GM12878 (cell line): ENCODE measurements around the gene TUBA1B. TPM values are rescaled to one million over a fixed set of nuclear protein-coding genes. Genes with fewer than 3 reads are reported as not detected.

Source experiments
- ATAC-seq: fragments of 200-7000 bp; cut with Tn5 transposase; 3 replicates; pipeline ENCODE4 v1.9.1; 2020; ENCODE audit warnings: mild to moderate bottlenecking, moderate library complexity
- BruUV-seq: library from RNA; stranded (reverse); fragments of 400-500 nt; replicated peaks from 2 replicates; lab custom pipeline; 2021; lab: Mats Ljungman, UMichigan
- CTCF ChIA-PET: fragments of 300-600 bp; sonication (Branson Sonifier 250); formaldehyde crosslinking; extraction: SDS; loops from one replicate; lab custom pipeline; 2021; ENCODE audit warnings: inconsistent platforms; lab: Yijun Ruan, JAX
- POLR2A ChIA-PET: fragments of 350-600 bp; formaldehyde crosslinking; extraction: SDS; loops from one replicate; lab custom pipeline; 2021; ENCODE audit warnings: inconsistent platforms; lab: Charles Lee
- RAD21 ChIA-PET: fragments of 300-600 bp; sonication (Branson Sonifier 250); formaldehyde crosslinking; loops from one replicate; lab custom pipeline; 2023; ENCODE audit warnings: antibody characterized with exemption; ENCODE audit not compliant: unreplicated experiment; lab: Charles Lee
- SMC1A ChIA-PET: fragments of 300-600 bp; sonication (Branson Sonifier 250); formaldehyde crosslinking; loops from one replicate; lab custom pipeline; 2023; ENCODE audit not compliant: unreplicated experiment, uncharacterized antibody; lab: Charles Lee
- DNase-seq: peaks from one replicate; pipeline ENCODE4 v3.0.0-alpha.2; 2011; ENCODE audit warnings: low read depth, low spot score
- FAIRE-seq: peaks from 3 replicates; lab custom pipeline; 2011; peaks lifted over from hg19 to GRCh38; lab: Jason Lieb, UNC
- H2AFZ ChIP-seq: 2 replicates; pipeline ENCODE4 v1.6.0; 2011; ENCODE audit warnings: low read depth, low read length, control low read depth; ENCODE audit not compliant: control insufficient read depth
- H3K27ac ChIP-seq: 2 replicates; pipeline ENCODE4 v1.5.1; 2011; ENCODE audit warnings: control low read depth; ENCODE audit not compliant: control insufficient read depth, insufficient read depth
- H3K27me3 ChIP-seq, 2 experiments: replicated peaks in 1 of 2; 2 replicates each; pipeline versions ENCODE4 v1.6.0 to v1.6.1; 2011; ENCODE audit warnings: low read length in 1 of 2; ENCODE audit not compliant: control insufficient read depth in 2 of 2, insufficient read depth in 2 of 2
- H3K36me3 ChIP-seq, 2 experiments: 2 replicates each; pipeline ENCODE4 v1.5.1; 2011; ENCODE audit warnings: low read length in 1 of 2; ENCODE audit not compliant: control insufficient read depth in 2 of 2, insufficient read depth in 2 of 2
- H3K4me1 ChIP-seq: 2 replicates; pipeline ENCODE4 v1.6.1; 2011; ENCODE audit warnings: mild to moderate bottlenecking, low read length, moderate library complexity, mixed read lengths; ENCODE audit not compliant: control insufficient read depth, insufficient read depth
- H3K4me2 ChIP-seq: 2 replicates; pipeline ENCODE4 v1.6.0; 2011; ENCODE audit warnings: control low read depth; ENCODE audit not compliant: control insufficient read depth, insufficient read depth
- H3K4me3 ChIP-seq: fragments of 200-600 bp; sonication (generic); 2 replicates; pipeline ENCODE4 v1.5.1; 2016
- H3K79me2 ChIP-seq: 2 replicates; pipeline ENCODE4 v1.6.0; 2011; ENCODE audit warnings: low read length; ENCODE audit not compliant: control insufficient read depth, insufficient read depth
- H3K9ac ChIP-seq: 2 replicates; pipeline ENCODE4 v1.8.0; 2011; ENCODE audit warnings: low read length, control low read depth, mixed read lengths; ENCODE audit not compliant: control insufficient read depth, insufficient read depth
- H3K9me3 ChIP-seq: replicated peaks from 3 replicates; pipeline ENCODE4 v1.5.1; 2011; ENCODE audit warnings: mild to moderate bottlenecking, low read length; ENCODE audit not compliant: control insufficient read depth, insufficient read depth
- H4K20me1 ChIP-seq: 2 replicates; pipeline ENCODE4 v1.6.0; 2011; ENCODE audit not compliant: control insufficient read depth, insufficient read depth
- CBFB ChIP-seq: IDR thresholded peaks from 2 replicates; pipeline ENCODE4 v1.6.1; 2016; ENCODE audit warnings: antibody characterized with exemption, low read depth
- CBX5 ChIP-seq: sonication (generic); IDR thresholded peaks from 2 replicates; pipeline ENCODE4 v1.6.1; 2016; ENCODE audit warnings: low read depth, moderate library complexity, mild to moderate bottlenecking, inconsistent platforms
- CREB1 ChIP-seq: IDR thresholded peaks from 2 replicates; pipeline ENCODE4 v1.6.1; 2012; ENCODE audit warnings: low read depth, mild to moderate bottlenecking, inconsistent platforms
- ESRRA ChIP-seq: IDR thresholded peaks from 2 replicates; pipeline ENCODE4 v1.6.1; 2012; ENCODE audit warnings: mild to moderate bottlenecking, low read length, improper control_type of control experiment
- FOXM1 ChIP-seq: IDR thresholded peaks from 2 replicates; pipeline ENCODE4 v1.6.1; 2012; ENCODE audit warnings: low read depth, mild to moderate bottlenecking, inconsistent platforms, low read length, moderate library complexity
- HDGF ChIP-seq: fragments of 450-650 bp; IDR thresholded peaks from 2 replicates; pipeline ENCODE4 v1.6.1; 2016; ENCODE audit warnings: antibody characterized with exemption
- MEF2A ChIP-seq: IDR thresholded peaks from 2 replicates; pipeline ENCODE4 v1.6.1; 2011; ENCODE audit warnings: low read depth, mild to moderate bottlenecking, low read length, moderate library complexity; ENCODE audit not compliant: insufficient read depth
- NFYB ChIP-seq: IDR thresholded peaks from 2 replicates; pipeline ENCODE4 v1.6.1; 2011; ENCODE audit warnings: low read depth, mild to moderate bottlenecking, low read length, improper control_type of control experiment, moderate library complexity; ENCODE audit not compliant: insufficient read depth
- RUNX3 ChIP-seq: IDR thresholded peaks from 2 replicates; pipeline ENCODE4 v1.6.1; 2012; ENCODE audit warnings: low read length, inconsistent platforms
- SMC3 ChIP-seq: IDR thresholded peaks from 2 replicates; pipeline ENCODE4 v1.6.1; 2011; ENCODE audit warnings: low read length, improper control_type of control experiment, borderline replicate concordance
- WRNIP1 ChIP-seq: IDR thresholded peaks from 2 replicates; pipeline ENCODE4 v1.6.1; 2011; ENCODE audit warnings: low read depth, low read length, improper control_type of control experiment, borderline replicate concordance
- ZBTB33 ChIP-seq: fragments of 450-650 bp; IDR thresholded peaks from 2 replicates; pipeline ENCODE4 v1.6.1; 2017; ENCODE audit warnings: mild to moderate bottlenecking
- WGBS: methylation state at CpG from one replicate; pipeline ENCODE4 v1.1.6; 2016; ENCODE audit warnings: low lambda C conversion rate; ENCODE audit not compliant: insufficient replicate concordance, insufficient coverage; ENCODE audit errors: missing lambda C conversion rate; 5-methylcytosine and 5-hydroxymethylcytosine counted together
- in situ Hi-C: fragments of 300-500 bp; cut with MboI; formaldehyde crosslinking; loops from 9 replicates; pipeline ENCODE4 v1.14.3; 2018; ENCODE audit warnings: mixed read lengths
- intact Hi-C: fragments of 100-400 bp; cut with micrococcal nuclease; formaldehyde crosslinking; loops from one replicate; pipeline ENCODE4 v1.14.2; 2022; ENCODE audit not compliant: unreplicated experiment
- polyA plus RNA-seq, 11 experiments: library from polyadenylated mRNA; depleted of rRNA in 4 of 11; unstranded in 6 of 11; stranded (reverse) in 5 of 11; fragments of >200 nt; fragmentation: Nextera tagmentation in 4 of 11; fragmentation: Illumina TruSeq in 1 of 11; extraction: Ambion mirVana in 4 of 11; extraction: Trizol in 1 of 11; gene quantifications; 1 replicate in 1 of 11; 2 replicates in 10 of 11; pipeline versions ENCODE4 v1.2.1 to v1.2.3, GENCODE V29; 2011 to 2016; ENCODE audit warnings: inconsistent platforms in 2 of 11, missing spikeins in 2 of 11, low read depth in 1 of 11
- total RNA-seq, 4 experiments: library from RNA; depleted of rRNA in 3 of 4; stranded (reverse); fragments of >200 nt in 3 of 4; fragmentation: Illumina TruSeq in 1 of 4; extraction: Trizol in 1 of 4; gene quantifications; 2 replicates each; pipeline versions ENCODE4 v1.2.1 to v1.2.3, GENCODE V29; 2013 to 2021

Gene TUBA1B
- total and polyA plus RNA-seq, 10 of the 15 experiments (the other 5 are each of a cell fraction or from before 2014, with no cell fraction given), result 2,328 to 4,712 (median 3,552) TPM

GRCh38 chr12:49133014-49133413 is 1.8 kb upstream of the TUBA1B start:
- no peak for TF ChIP-seq ESRRA
- no peak for TF ChIP-seq CREB1
- no peak for TF ChIP-seq MEF2A
- TF ChIP-seq HDGF, result no peak
- no peak for TF ChIP-seq SMC3
- no peak for TF ChIP-seq WRNIP1
- TF ChIP-seq NFYB, result no peak
- TF ChIP-seq RUNX3, result no peak
- TF ChIP-seq CBX5, result no peak
- no peak for TF ChIP-seq FOXM1
- no peak for TF ChIP-seq ZBTB33
- TF ChIP-seq CBFB, result no peak
- Histone ChIP-seq H3K27me3 (no peaks in the 10 kb centered on the region), H4K20me1 (no peaks in the 10 kb centered on the region), H3K79me2 (peaks cover 49% of the 10 kb centered on the region), H3K4me1 (peaks cover 13% of the 10 kb centered on the region), H2AFZ (peak overlapping the region; percentile 78), H3K36me3 (peaks cover 4 to 12% of the 10 kb centered on the region in 2 experiments), H3K9me3 (no peaks in the 10 kb centered on the region), H3K9ac (peak overlapping the region; percentile 63), H3K27ac (peak overlapping the region; percentile 98; the same call in 1 of the 2 replicates), H3K4me3 (peak overlapping the region; percentile 70), H3K4me2 (peak overlapping the region; percentile 92)
- ATAC-seq (no peak), FAIRE-seq (no peak), DNase-seq (no peak)
- ChIA-PET POLR2A (interaction anchor here (0.6 to 4.7 kb wide), 16 partner anchors 9 to 236 kb away, joined by 3 to 48 read pairs (median 4); partner anchors contain the start of genes KMT2D, LMBR1L, RHEBL1 and TUBA1A), SMC1A (interaction anchor here (0.7 to 4.1 kb wide), 10 partner anchors 9 to 131 kb away, joined by 3 to 12 read pairs (median 4); partner anchors contain the start of gene RHEBL1), RAD21 (interaction anchor here (0.7 to 4.0 kb wide), 7 partner anchors 23 to 102 kb away, joined by 3 to 28 read pairs (median 5); partner anchors contain the start of gene LMBR1L), CTCF (interaction anchor here (0.8 to 4.9 kb wide), 11 partner anchors 35 to 986 kb away, joined by 3 to 48 read pairs (median 7); partner anchors contain the start of genes DHH, RHEBL1 and TUBA1A)
- BruUV-seq, result no TSS peak
- intact Hi-C loops (no loop called here), in situ Hi-C loops (no loop called here)
- WGBS, result 0% methylated on average over 5 of the region's 5 CpGs
